ENCODE measurements around the gene CFAP299.
"Not testable (repeated sequence)": the region's sequence is repeated elsewhere in the genome, so short reads cannot be mapped to it uniquely, and the experiment has no call there.

The CFAP299 gene

GRCh38 chr4:80342684-80343083, 7.2 kb downstream of the CFAP299 start:
- not testable (repeated sequence) for H3K4ac ChIP-seq (ENCODE audit: low read length); H3K9me3 ChIP-seq (replicated peaks in 1 of 2; ENCODE audit: control insufficient read depth in 2 of 2, insufficient read depth in 1 of 2, low read depth in 1 of 2, low read length in 2 of 2); H3K4me3 ChIP-seq (ENCODE audit: low read length in 2 of 2); H4K91ac ChIP-seq (ENCODE audit: low read depth, low read length, poor library complexity); H3K36me3 ChIP-seq (replicated peaks in 1 of 2; ENCODE audit: control insufficient read depth in 2 of 2, insufficient read depth in 2 of 2, low read length in 2 of 2); H2BK5ac ChIP-seq (ENCODE audit: low read length); H3K27ac ChIP-seq (replicated peaks; ENCODE audit: low read length); H2AK5ac ChIP-seq (ENCODE audit: low read depth, low read length); H2BK120ac ChIP-seq (ENCODE audit: low read depth, low read length); H3K79me1 ChIP-seq (ENCODE audit: low read depth, low read length); H3K27me3 ChIP-seq (ENCODE audit: control insufficient read depth in 3 of 3, insufficient read depth in 3 of 3, low read depth in 1 of 3, low read length in 3 of 3); H4K8ac ChIP-seq (ENCODE audit: low read depth, low read length); H2AFZ ChIP-seq (ENCODE audit: low read length); H3K18ac ChIP-seq (ENCODE audit: low read length); H3K23ac ChIP-seq (ENCODE audit: low read depth, low read length, poor library complexity); H2BK12ac ChIP-seq (ENCODE audit: low read length); H3K14ac ChIP-seq (ENCODE audit: low read length); H2BK15ac ChIP-seq (ENCODE audit: low read length); H3K4me1 ChIP-seq (ENCODE audit: control insufficient read depth in 2 of 2, insufficient read depth in 1 of 2, low read depth in 1 of 2, low read length in 2 of 2); H3K9ac ChIP-seq (ENCODE audit: low read depth, low read length, poor library complexity); DNase-seq (ENCODE audit: low spot score); H3K4me2 ChIP-seq (ENCODE audit: insufficient read depth, low read length, poor library complexity, severe bottlenecking)

GRCh38 chr4:80343887-80344286, 8.4 kb downstream of the CFAP299 start:
- Histone ChIP-seq H3K23ac (ENCODE audit: low read depth, low read length, poor library complexity) (no peak overlapping the region), H3K9ac (ENCODE audit: low read depth, low read length, poor library complexity) (no peak overlapping the region), H4K8ac (ENCODE audit: low read depth, low read length) (no peak overlapping the region), H3K4me1 (ENCODE audit: control insufficient read depth in 2 of 2, insufficient read depth in 1 of 2, low read depth in 1 of 2, low read length in 2 of 2) (no peaks in the 10 kb centered on the region), H3K14ac (ENCODE audit: low read length) (no peak overlapping the region), H3K4ac (ENCODE audit: low read length) (no peak overlapping the region), H2AK5ac (ENCODE audit: low read depth, low read length) (no peak overlapping the region), H2BK120ac (ENCODE audit: low read depth, low read length) (no peak overlapping the region), H2BK15ac (ENCODE audit: low read length) (no peak overlapping the region), H2AFZ (ENCODE audit: low read length) (no peak overlapping the region), H3K36me3 (replicated peaks in 1 of 2; ENCODE audit: control insufficient read depth in 2 of 2, insufficient read depth in 2 of 2, low read length in 2 of 2) (no peaks in the 10 kb centered on the region), H3K27ac (replicated peaks; ENCODE audit: low read length) (no peak overlapping the region), H3K9me3 (replicated peaks in 1 of 2; ENCODE audit: control insufficient read depth in 2 of 2, insufficient read depth in 1 of 2, low read depth in 1 of 2, low read length in 2 of 2) (peaks cover 0 to 3% of the 10 kb centered on the region in 2 donors), H4K91ac (ENCODE audit: low read depth, low read length, poor library complexity) (no peak overlapping the region), H3K27me3 (ENCODE audit: control insufficient read depth in 3 of 3, insufficient read depth in 3 of 3, low read depth in 1 of 3, low read length in 3 of 3) (no peaks in the 10 kb centered on the region), H3K4me3 (ENCODE audit: low read length in 2 of 2) (no peak overlapping the region), H2BK12ac (ENCODE audit: low read length) (no peak overlapping the region), H2BK5ac (ENCODE audit: low read length) (no peak overlapping the region), H3K4me2 (ENCODE audit: insufficient read depth, low read length, poor library complexity, severe bottlenecking) (no peak overlapping the region), H3K79me1 (ENCODE audit: low read depth, low read length) (no peaks in the 10 kb centered on the region), H3K18ac (ENCODE audit: low read length) (no peak overlapping the region)
- no peak for DNase-seq (ENCODE audit: low spot score)

- Histone ChIP-seq H2BK5ac (ENCODE audit: low read length) (no peak overlapping the region), H3K27ac (replicated peaks; ENCODE audit: low read length) (no peak overlapping the region), H3K14ac (ENCODE audit: low read length) (no peak overlapping the region), H3K18ac (ENCODE audit: low read length) (no peak overlapping the region), H3K9ac (ENCODE audit: low read depth, low read length, poor library complexity) (no peak overlapping the region), H2AK5ac (ENCODE audit: low read depth, low read length) (no peak overlapping the region), H3K4ac (ENCODE audit: low read length) (no peak overlapping the region), H4K91ac (ENCODE audit: low read depth, low read length, poor library complexity) (no peak overlapping the region), H2BK12ac (ENCODE audit: low read length) (no peak overlapping the region), H3K23ac (ENCODE audit: low read depth, low read length, poor library complexity) (no peak overlapping the region), H3K4me1 (ENCODE audit: control insufficient read depth in 2 of 2, insufficient read depth in 1 of 2, low read depth in 1 of 2, low read length in 2 of 2) (no peaks in the 10 kb centered on the region), H3K79me1 (ENCODE audit: low read depth, low read length) (no peaks in the 10 kb centered on the region), H2BK120ac (ENCODE audit: low read depth, low read length) (no peak overlapping the region), H4K8ac (ENCODE audit: low read depth, low read length) (no peak overlapping the region), H3K36me3 (replicated peaks in 1 of 2; ENCODE audit: control insufficient read depth in 2 of 2, insufficient read depth in 2 of 2, low read length in 2 of 2) (no peaks in the 10 kb centered on the region), H3K4me2 (ENCODE audit: insufficient read depth, low read length, poor library complexity, severe bottlenecking) (no peak overlapping the region), H3K27me3 (ENCODE audit: control insufficient read depth in 3 of 3, insufficient read depth in 3 of 3, low read depth in 1 of 3, low read length in 3 of 3) (no peaks in the 10 kb centered on the region), H3K4me3 (ENCODE audit: low read length in 2 of 2) (no peak overlapping the region), H3K9me3 (replicated peaks in 1 of 2; ENCODE audit: control insufficient read depth in 2 of 2, insufficient read depth in 1 of 2, low read depth in 1 of 2, low read length in 2 of 2) (no peaks in the 10 kb centered on the region), H2AFZ (ENCODE audit: low read length) (no peak overlapping the region), H2BK15ac (ENCODE audit: low read length) (no peak overlapping the region)
- no peak for DNase-seq (ENCODE audit: low spot score)
- WGBS, 2 donors (ENCODE audit: extremely low coverage in 2 of 2, insufficient read length in 2 of 2, insufficient replicate concordance in 1 of 2): no CpG with 5 or more reads among the region's 3 CpGs
These were observed 24.6 kb downstream of the CFAP299 start for GRCh38 chr4:80360084-80360483.

DNA sequence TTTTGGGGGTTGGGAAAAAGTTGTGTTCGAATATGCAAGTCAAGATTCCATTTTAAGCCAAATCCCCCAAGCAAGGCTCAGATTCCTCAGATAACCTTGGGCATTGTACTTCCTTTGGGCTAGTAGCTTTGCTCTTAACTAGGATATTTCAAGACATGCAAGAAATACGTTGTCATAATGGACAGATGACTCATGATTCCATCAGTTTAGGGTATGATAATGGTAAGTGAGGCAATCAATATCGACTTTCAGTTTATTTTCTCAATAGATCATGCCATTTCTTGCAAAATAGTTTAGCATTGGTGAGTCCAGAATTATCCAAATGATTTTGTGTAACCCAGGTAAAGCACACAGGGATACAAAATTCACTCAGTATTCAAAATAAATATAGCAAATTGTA, 25.4 kb downstream of the CFAP299 start:
- WGBS, 2 donors (ENCODE audit: extremely low coverage in 2 of 2, insufficient read length in 2 of 2, insufficient replicate concordance in 1 of 2): no CpG with 5 or more reads among the region's 3 CpGs
- no peaks in the 10 kb centered on the region for H3K4me1 ChIP-seq (ENCODE audit: control insufficient read depth in 2 of 2, insufficient read depth in 1 of 2, low read depth in 1 of 2, low read length in 2 of 2)
- no peak overlapping the region for H2BK5ac ChIP-seq (ENCODE audit: low read length)
- no peak overlapping the region for H3K27ac ChIP-seq (replicated peaks; ENCODE audit: low read length)
- H3K14ac ChIP-seq (ENCODE audit: low read length): no peak overlapping the region
- no peak overlapping the region for H2BK15ac ChIP-seq (ENCODE audit: low read length)
- no peak overlapping the region for H3K9ac ChIP-seq (ENCODE audit: low read depth, low read length, poor library complexity)
- no peaks in the 10 kb centered on the region for H3K79me1 ChIP-seq (ENCODE audit: low read depth, low read length)
- no peak overlapping the region for H4K91ac ChIP-seq (ENCODE audit: low read depth, low read length, poor library complexity)
- H4K8ac ChIP-seq (ENCODE audit: low read depth, low read length): no peak overlapping the region
- no peak overlapping the region for H3K23ac ChIP-seq (ENCODE audit: low read depth, low read length, poor library complexity)
- H3K18ac ChIP-seq (ENCODE audit: low read length): no peak overlapping the region
- H2AFZ ChIP-seq (ENCODE audit: low read length): no peak overlapping the region
- H3K27me3 ChIP-seq (ENCODE audit: control insufficient read depth in 3 of 3, insufficient read depth in 3 of 3, low read depth in 1 of 3, low read length in 3 of 3): no peaks in the 10 kb centered on the region
- no peak overlapping the region for H3K4me3 ChIP-seq (ENCODE audit: low read length in 2 of 2)
- no peak overlapping the region for H3K4me2 ChIP-seq (ENCODE audit: insufficient read depth, low read length, poor library complexity, severe bottlenecking)
- no peak overlapping the region for H2BK12ac ChIP-seq (ENCODE audit: low read length)
- no peaks in the 10 kb centered on the region for H3K9me3 ChIP-seq (replicated peaks in 1 of 2; ENCODE audit: control insufficient read depth in 2 of 2, insufficient read depth in 1 of 2, low read depth in 1 of 2, low read length in 2 of 2)
- no peak for DNase-seq (ENCODE audit: low spot score)
- no peak overlapping the region for H3K4ac ChIP-seq (ENCODE audit: low read length)
- H3K36me3 ChIP-seq (replicated peaks in 1 of 2; ENCODE audit: control insufficient read depth in 2 of 2, insufficient read depth in 2 of 2, low read length in 2 of 2): no peaks in the 10 kb centered on the region
- no peak overlapping the region for H2BK120ac ChIP-seq (ENCODE audit: low read depth, low read length)
- no peak overlapping the region for H2AK5ac ChIP-seq (ENCODE audit: low read depth, low read length)

Data from neuronal stem cell (in vitro differentiated cells).